Nephron (organoid): ENCODE results near the gene ANKRA2.

ENCODE experiments used
- H3K27ac Mint-ChIP-seq, 3 experiments: 2 replicates each; pipeline ENCODE4 v1.8.0; 2020; ENCODE audit warnings: mixed read lengths in 3 of 3, mild to moderate bottlenecking in 2 of 3, moderate library complexity in 1 of 3
- H3K27me3 Mint-ChIP-seq: 2 replicates; pipeline ENCODE4 v1.8.0; 2021; ENCODE audit warnings: low read depth, mild to moderate bottlenecking, moderate library complexity, mixed read lengths
- H3K36me3 Mint-ChIP-seq: 2 replicates; pipeline ENCODE4 v1.8.0; 2020; ENCODE audit warnings: low read depth, mixed read lengths
- H3K4me1 Mint-ChIP-seq: 2 replicates; pipeline ENCODE4 v1.8.0; 2020; ENCODE audit warnings: mixed read lengths
- H3K4me3 Mint-ChIP-seq, 3 experiments: 2 replicates each; pipeline ENCODE4 v1.8.0; 2020; ENCODE audit warnings: mild to moderate bottlenecking in 3 of 3, mixed read lengths in 3 of 3, moderate library complexity in 2 of 3
- H3K9me3 Mint-ChIP-seq: 2 replicates; pipeline ENCODE4 v1.8.0; 2020; ENCODE audit warnings: mixed read lengths
- TF ChIP-seq, protein P1 (sequence below), 3 experiments: fragments of 200-600 bp; sonication (generic); IDR thresholded peaks; one replicate each; pipeline ENCODE4 v1.5.0; 2021; ENCODE audit warnings: antibody characterized with exemption in 3 of 3; ENCODE audit not compliant: unreplicated experiment in 3 of 3

ANKRA2 gene

DNA sequence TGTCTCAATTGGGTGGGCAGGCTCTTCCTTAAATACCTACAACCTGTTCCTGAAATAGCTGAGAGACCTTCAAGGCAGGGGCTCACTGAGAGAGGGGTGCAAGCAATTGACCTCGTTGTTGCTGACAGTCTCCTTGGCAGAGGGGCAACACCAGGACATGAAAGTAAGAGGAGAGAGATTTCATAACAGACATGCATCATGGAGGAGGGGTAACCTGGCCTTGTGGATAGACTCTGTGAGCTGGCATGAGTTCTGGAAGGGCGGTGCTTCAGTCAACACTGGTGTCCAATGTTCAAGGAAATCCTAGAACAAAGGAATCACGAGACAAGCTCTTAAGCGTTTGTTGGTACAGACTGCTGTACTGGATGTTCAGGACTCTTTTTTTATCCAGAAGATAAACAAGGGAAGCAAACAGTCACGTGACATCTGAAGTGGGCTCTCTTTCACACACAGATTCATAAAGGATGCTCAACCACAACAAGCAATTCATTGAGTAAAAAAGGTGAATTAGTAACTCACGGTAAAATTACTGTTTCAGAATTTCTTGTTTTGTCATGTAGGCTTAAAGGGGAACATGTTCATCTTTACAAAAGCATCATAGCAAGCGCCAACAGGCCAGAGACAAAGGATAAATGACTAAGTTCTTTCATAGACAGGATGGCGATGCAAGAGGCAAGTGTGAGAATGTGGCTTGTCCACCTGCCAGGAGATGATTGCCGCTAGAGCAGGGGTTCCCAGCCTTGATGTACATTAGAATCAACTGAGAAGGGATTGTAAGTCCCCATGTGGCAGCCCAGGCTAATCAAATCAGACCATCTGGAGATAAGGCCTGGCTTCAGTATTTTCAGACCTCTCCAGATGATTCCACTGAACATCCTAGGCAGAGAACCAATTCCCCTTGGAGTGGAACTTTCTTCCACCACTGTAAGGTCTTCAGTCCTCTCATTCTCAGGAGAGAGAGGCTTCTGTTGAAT lies 20.7 kb downstream of the ANKRA2 start:
- Mint-ChIP-seq H3K27ac (no peak overlapping the region), H3K27me3 (peaks cover 14% of the 10 kb centered on the region)

DNA sequence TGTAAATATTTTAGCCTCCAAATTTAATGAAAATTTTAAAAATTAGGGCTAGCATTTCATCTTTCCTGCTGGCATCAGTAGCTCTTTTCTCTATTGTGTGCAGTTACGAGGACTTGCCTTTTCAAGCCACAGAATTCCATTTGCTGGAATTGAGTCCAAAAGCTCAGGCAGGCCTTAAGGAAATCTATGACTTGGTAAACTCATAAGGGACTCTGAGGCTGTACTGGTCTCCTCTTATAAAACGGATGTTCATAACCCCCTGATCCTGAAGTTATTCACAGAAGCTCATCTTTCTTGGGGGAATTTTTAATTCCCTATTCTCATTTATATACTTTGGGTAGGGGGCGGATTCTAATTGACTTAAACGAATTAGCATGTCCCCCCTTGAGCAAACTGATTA lies 23.4 kb downstream of the ANKRA2 start:
- TF ChIP-seq, protein P1, sequence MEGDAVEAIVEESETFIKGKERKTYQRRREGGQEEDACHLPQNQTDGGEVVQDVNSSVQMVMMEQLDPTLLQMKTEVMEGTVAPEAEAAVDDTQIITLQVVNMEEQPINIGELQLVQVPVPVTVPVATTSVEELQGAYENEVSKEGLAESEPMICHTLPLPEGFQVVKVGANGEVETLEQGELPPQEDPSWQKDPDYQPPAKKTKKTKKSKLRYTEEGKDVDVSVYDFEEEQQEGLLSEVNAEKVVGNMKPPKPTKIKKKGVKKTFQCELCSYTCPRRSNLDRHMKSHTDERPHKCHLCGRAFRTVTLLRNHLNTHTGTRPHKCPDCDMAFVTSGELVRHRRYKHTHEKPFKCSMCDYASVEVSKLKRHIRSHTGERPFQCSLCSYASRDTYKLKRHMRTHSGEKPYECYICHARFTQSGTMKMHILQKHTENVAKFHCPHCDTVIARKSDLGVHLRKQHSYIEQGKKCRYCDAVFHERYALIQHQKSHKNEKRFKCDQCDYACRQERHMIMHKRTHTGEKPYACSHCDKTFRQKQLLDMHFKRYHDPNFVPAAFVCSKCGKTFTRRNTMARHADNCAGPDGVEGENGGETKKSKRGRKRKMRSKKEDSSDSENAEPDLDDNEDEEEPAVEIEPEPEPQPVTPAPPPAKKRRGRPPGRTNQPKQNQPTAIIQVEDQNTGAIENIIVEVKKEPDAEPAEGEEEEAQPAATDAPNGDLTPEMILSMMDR (IDR thresholded peaks at IDR 0.05; ENCODE audit: unreplicated experiment in 3 of 3) = no peak
- Mint-ChIP-seq H3K4me3 (no peak overlapping the region), H3K27ac (no peak overlapping the region), H3K9me3 (no peaks in the 10 kb centered on the region), H3K36me3 (no peaks in the 10 kb centered on the region), H3K27me3 (peaks cover 17% of the 10 kb centered on the region), H3K4me1 (no peaks in the 10 kb centered on the region)

More for the DNA sequence above, 20.7 kb downstream of the ANKRA2 start:
- TF ChIP-seq, protein P1 (IDR thresholded peaks at IDR 0.05; ENCODE audit: unreplicated experiment in 3 of 3) = no peak
- Mint-ChIP-seq H3K4me1 (no peaks in the 10 kb centered on the region), H3K36me3 (no peaks in the 10 kb centered on the region), H3K9me3 (no peaks in the 10 kb centered on the region), H3K4me3 (no peak overlapping the region)

DNA sequence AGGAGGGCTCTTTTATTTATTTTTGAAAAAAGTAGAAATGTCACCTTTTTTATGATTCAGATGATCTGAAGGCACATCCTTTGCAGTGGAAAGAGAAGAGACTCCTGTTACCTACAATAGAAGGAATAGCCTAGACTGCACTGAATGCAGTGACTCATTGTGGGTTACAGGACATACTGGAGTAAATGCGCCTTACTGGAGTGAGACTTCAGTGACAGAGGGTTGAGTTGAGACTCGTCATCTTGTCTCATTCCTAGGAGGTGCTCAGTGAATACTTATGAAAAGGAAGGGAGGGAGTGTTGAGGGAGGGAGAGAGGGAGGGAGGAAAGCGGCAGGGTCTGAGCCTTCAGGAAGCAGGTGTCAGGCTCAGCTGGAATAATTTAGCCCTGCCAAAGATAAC lies 25.2 kb downstream of the ANKRA2 start:
- Mint-ChIP-seq H3K4me3 (no peak overlapping the region), H3K36me3 (no peaks in the 10 kb centered on the region), H3K27me3 (peaks cover 17% of the 10 kb centered on the region), H3K27ac (no peak overlapping the region), H3K9me3 (peaks cover 3% of the 10 kb centered on the region), H3K4me1 (no peaks in the 10 kb centered on the region)
- TF ChIP-seq, protein P1 (IDR thresholded peaks at IDR 0.05; ENCODE audit: unreplicated experiment in 3 of 3) = no peak

DNA sequence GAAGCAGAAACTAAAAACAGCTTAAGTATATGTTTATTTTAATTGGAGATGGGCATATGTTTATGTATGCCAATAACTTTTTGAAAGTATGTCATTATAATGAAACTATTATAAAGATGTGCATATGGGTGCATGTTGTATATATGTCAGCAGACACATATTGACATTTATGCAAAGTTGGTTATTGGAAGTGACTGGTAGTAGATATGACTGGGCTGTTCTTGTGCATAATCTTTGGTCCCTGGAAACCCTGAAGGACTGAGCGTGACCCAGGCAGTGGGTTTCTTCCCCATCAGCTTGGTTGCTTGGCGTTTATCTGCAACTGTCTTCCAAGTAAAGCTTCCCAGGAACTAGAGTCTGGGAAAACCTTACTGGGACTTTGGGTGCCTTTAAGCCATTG lies 25.7 kb downstream of the ANKRA2 start:
- Mint-ChIP-seq H3K36me3 (no peaks in the 10 kb centered on the region), H3K4me3 (no peak overlapping the region), H3K27ac (no peak overlapping the region), H3K4me1 (no peaks in the 10 kb centered on the region), H3K9me3 (peaks cover 5% of the 10 kb centered on the region), H3K27me3 (peaks cover 17% of the 10 kb centered on the region)
- TF ChIP-seq, protein P1 (IDR thresholded peaks at IDR 0.05; ENCODE audit: unreplicated experiment in 3 of 3) = no peak

DNA sequence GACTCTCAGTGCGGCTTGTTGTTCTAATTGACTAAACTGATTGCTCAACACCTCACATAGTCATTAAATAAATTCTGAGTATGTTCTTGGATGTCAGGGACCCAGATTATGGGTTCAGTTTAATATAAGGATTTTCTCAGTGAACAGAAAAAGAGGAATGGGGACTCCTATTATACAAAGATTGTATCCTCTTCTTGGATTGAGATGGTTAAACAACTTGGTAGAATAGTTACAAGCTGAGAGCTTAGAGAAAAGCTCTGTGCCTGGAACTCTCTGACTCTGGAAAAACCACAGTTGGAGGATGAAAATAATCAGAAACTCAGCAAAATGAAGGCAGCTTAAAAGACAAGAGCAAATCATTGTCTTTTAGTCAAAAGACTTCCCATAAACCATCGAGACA lies 30.5 kb downstream of the ANKRA2 start:
- Mint-ChIP-seq H3K36me3 (no peaks in the 10 kb centered on the region), H3K9me3 (peaks cover 20% of the 10 kb centered on the region), H3K27me3 (peaks cover 21% of the 10 kb centered on the region), H3K4me1 (no peaks in the 10 kb centered on the region), H3K27ac (no peak overlapping the region), H3K4me3 (no peak overlapping the region)
- TF ChIP-seq, protein P1 (IDR thresholded peaks at IDR 0.05; ENCODE audit: unreplicated experiment in 3 of 3) = no peak
